ENCODE data around the gene COL18A1.
"Not testable (repeated sequence)": the region's sequence is repeated elsewhere in the genome, so short reads cannot be mapped to it uniquely, and the experiment has no call there.

COL18A1 gene

GRCh38 chr21:45499970-45500577 lies 95.1 kb downstream of the COL18A1 start:
- no peak overlapping the region for H3K9ac ChIP-seq (ENCODE audit: low read depth, low read length)
- peaks cover 17% of the 10 kb centered on the region for H3K36me3 ChIP-seq (ENCODE audit: insufficient read depth, low read length)
- no peaks in the 10 kb centered on the region for H3K9me3 ChIP-seq (ENCODE audit: control insufficient read depth, insufficient read depth, low read length)
- H3K4me1 ChIP-seq (ENCODE audit: insufficient read depth, low read length) = no peaks in the 10 kb centered on the region

GRCh38 chr21:45501081-45502005 lies 96.4 kb downstream of the COL18A1 start:
- not testable (repeated sequence) for H3K9ac ChIP-seq (ENCODE audit: low read depth, low read length); H3K9me3 ChIP-seq (ENCODE audit: control insufficient read depth, insufficient read depth, low read length); H3K4me1 ChIP-seq (ENCODE audit: insufficient read depth, low read length); H3K36me3 ChIP-seq (ENCODE audit: insufficient read depth, low read length)

GRCh38 chr21:45502006-45502345 lies 97.0 kb downstream of the COL18A1 start:
- H3K9me3 ChIP-seq (ENCODE audit: control insufficient read depth, insufficient read depth, low read length) = no peaks in the 10 kb centered on the region
- peaks cover 4% of the 10 kb centered on the region; the same call in 1 of the 2 replicates for H3K36me3 ChIP-seq (ENCODE audit: insufficient read depth, low read length)
- H3K9ac ChIP-seq (ENCODE audit: low read depth, low read length) = no peak overlapping the region
- no peaks in the 10 kb centered on the region for H3K4me1 ChIP-seq (ENCODE audit: insufficient read depth, low read length)

DNA sequence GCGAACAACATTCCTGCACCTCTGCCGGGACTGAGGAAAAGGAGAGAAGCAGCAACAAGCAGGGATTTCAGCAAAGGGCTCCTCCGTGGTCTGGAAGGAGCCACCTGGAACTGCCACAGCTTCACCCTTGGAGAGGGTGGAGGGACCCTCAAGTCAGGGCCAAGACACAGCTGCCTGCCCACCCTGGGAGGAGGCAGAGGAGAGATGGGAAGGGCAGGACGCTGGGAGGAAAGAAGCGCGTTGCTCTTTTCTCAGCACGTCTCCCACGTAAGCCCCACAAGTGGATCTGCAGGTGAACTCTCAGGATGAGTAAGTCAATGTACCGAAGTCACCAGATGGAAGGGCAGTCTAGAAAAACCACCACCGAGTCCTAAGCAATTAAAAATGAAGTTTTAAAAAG lies 97.6 kb downstream of the COL18A1 start:
- Histone ChIP-seq H3K4me1 (ENCODE audit: insufficient read depth, low read length) (no peaks in the 10 kb centered on the region), H3K9ac (ENCODE audit: low read depth, low read length) (no peak overlapping the region), H3K9me3 (ENCODE audit: control insufficient read depth, insufficient read depth, low read length) (no peaks in the 10 kb centered on the region), H3K36me3 (ENCODE audit: insufficient read depth, low read length) (peaks cover 3% of the 10 kb centered on the region; the same call in 1 of the 2 replicates)

DNA sequence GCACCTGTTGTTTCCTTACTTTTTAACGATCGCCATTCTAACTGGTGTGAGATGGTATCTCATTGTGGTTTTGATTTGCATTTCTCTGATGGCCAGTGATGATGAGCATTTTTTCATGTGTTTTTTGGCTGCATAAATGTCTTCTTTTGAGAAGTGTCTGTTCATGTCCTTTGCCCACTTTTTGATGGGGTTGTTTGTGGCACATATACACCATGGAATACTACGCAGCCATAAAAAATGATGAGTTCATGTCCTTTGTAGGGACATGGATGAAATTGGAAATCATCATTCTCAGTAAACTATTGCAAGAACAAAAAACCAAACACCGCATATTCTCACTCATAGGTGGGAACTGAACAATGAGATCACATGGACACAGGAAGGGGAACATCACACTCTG lies 98.3 kb downstream of the COL18A1 start:
- not testable (repeated sequence) for H3K9ac ChIP-seq (ENCODE audit: low read depth, low read length); H3K9me3 ChIP-seq (ENCODE audit: control insufficient read depth, insufficient read depth, low read length); H3K4me1 ChIP-seq (ENCODE audit: insufficient read depth, low read length); H3K36me3 ChIP-seq (ENCODE audit: insufficient read depth, low read length)

DNA sequence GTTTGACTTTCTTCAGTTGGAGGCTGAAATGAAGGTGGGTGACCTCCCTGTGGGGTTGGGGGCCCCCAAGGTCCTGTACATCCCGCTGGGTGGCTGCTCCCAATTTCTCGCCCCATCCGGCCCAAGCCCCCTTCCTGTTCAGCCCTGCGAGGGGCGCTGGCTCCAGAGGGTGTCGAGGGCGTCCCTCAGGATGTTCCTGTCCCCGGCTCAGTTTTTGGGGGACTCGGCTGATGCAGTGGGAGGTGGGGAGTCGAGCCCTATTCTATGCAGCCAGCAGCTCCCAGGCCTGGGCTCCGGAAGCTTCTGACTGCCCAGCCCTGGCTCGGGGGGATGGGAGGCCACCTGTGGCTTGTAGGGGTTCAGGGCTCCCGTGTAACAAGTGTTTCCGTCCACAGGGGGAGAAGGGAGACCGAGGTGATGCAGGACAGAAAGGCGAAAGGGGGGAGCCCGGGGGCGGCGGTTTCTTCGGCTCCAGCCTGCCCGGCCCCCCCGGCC lies 99.1 kb downstream of the COL18A1 start:
- Histone ChIP-seq H3K36me3 (ENCODE audit: insufficient read depth, low read length) (no peaks in the 10 kb centered on the region; the same call in 1 of the 2 replicates), H3K9me3 (ENCODE audit: control insufficient read depth, insufficient read depth, low read length) (no peaks in the 10 kb centered on the region), H3K9ac (ENCODE audit: low read depth, low read length) (no peak overlapping the region), H3K4me1 (ENCODE audit: insufficient read depth, low read length) (no peaks in the 10 kb centered on the region)

DNA sequence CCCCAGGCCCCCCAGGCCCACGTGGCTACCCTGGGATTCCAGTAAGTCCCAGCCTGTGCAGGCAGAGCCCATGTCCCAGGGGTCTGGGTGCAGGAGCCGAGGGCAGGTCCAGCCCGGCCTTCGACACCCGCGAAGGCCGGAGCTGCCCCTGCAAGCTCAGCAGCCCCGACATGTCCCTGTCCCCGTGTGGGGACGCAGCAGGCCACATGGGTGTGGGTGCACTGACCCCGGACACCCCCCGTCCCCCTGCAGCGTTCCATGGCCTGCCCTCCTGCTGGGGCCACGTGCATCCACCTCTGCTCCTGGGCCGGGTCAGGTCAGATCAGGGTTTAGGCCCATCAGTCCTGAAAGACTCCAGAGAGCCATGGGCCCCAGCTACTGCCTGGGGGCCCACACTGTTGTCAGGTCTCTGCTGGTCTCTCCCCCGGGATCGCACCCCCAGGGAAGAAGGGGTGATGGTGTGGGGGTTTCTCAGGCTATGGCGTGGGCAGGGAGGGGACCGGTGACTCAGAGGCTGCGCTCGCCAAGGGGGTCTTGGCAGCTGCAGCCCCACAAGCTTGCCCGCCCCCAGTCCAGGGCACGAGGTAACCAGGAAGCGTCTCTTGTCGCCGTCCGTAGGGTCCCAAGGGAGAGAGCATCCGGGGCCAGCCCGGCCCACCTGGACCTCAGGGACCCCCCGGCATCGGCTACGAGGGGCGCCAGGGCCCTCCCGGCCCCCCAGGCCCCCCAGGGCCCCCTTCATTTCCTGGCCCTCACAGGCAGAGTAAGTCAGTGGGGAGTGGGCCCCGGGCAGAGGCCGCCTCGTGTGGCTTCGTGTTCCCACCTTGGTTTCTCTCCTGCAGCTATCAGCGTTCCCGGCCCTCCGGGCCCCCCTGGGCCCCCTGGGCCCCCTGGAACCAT lies 99.8 kb downstream of the COL18A1 start:
- no peaks in the 10 kb centered on the region for H3K4me1 ChIP-seq (ENCODE audit: insufficient read depth, low read length)
- no peak overlapping the region for H3K9ac ChIP-seq (ENCODE audit: low read depth, low read length)
- H3K36me3 ChIP-seq (ENCODE audit: insufficient read depth, low read length) = no peaks in the 10 kb centered on the region; the same call in 1 of the 2 replicates
- no peaks in the 10 kb centered on the region for H3K9me3 ChIP-seq (ENCODE audit: control insufficient read depth, insufficient read depth, low read length)

GRCh38 chr21:45505416-45506021 lies 100.6 kb downstream of the COL18A1 start:
- Histone ChIP-seq H3K9ac (ENCODE audit: low read depth, low read length) (no peak overlapping the region), H3K4me1 (ENCODE audit: insufficient read depth, low read length) (no peaks in the 10 kb centered on the region), H3K36me3 (ENCODE audit: insufficient read depth, low read length) (no peaks in the 10 kb centered on the region; the same call in 1 of the 2 replicates), H3K9me3 (ENCODE audit: control insufficient read depth, insufficient read depth, low read length) (no peaks in the 10 kb centered on the region)

DNA sequence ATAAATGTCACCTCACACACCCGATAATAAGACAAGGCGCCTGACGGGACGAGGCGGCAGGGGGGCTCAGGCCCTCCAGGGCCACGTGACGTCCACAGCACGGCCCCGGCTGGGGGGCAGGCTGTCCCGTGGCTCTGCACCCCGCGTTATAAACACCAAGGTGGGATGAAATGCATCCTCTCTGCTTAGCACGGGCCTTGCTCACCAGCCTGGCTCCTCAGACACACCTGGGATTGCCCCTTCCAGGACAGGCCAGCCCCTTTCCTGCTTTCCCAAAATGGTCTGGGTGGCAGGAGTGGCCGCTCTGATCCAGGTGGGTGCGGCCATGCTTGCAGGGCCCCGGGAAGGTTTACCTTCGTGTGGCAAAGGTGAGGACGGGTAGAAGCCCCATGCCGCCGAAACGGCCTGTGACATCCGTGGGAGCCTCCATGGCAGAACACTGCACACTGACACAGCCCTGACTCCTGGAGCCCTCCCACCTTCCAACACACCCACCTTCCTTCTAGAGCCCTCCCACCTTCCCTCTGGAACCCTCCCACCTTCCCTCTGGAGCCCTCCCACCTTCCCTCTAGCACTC lies 101.4 kb downstream of the COL18A1 start:
- Histone ChIP-seq H3K36me3 (ENCODE audit: insufficient read depth, low read length) (no peaks in the 10 kb centered on the region; the same call in 1 of the 2 replicates), H3K9ac (ENCODE audit: low read depth, low read length) (no peak overlapping the region), H3K9me3 (ENCODE audit: control insufficient read depth, insufficient read depth, low read length) (no peaks in the 10 kb centered on the region), H3K4me1 (ENCODE audit: insufficient read depth, low read length) (no peaks in the 10 kb centered on the region)

- H3K9me3 ChIP-seq (ENCODE audit: control insufficient read depth, insufficient read depth, low read length) = no peaks in the 10 kb centered on the region
- H3K36me3 ChIP-seq (ENCODE audit: insufficient read depth, low read length) = no peaks in the 10 kb centered on the region; the same call in 1 of the 2 replicates
- no peaks in the 10 kb centered on the region for H3K4me1 ChIP-seq (ENCODE audit: insufficient read depth, low read length)
- no peak overlapping the region for H3K9ac ChIP-seq (ENCODE audit: low read depth, low read length)
These were observed 102.0 kb downstream of the COL18A1 start for GRCh38 chr21:45506836-45507522.

- no peak overlapping the region for H3K9ac ChIP-seq (ENCODE audit: low read depth, low read length)
- H3K9me3 ChIP-seq (ENCODE audit: control insufficient read depth, insufficient read depth, low read length) = no peaks in the 10 kb centered on the region
- no peaks in the 10 kb centered on the region; the same call in 1 of the 2 replicates for H3K36me3 ChIP-seq (ENCODE audit: insufficient read depth, low read length)
- H3K4me1 ChIP-seq (ENCODE audit: insufficient read depth, low read length) = no peaks in the 10 kb centered on the region
These were observed 102.5 kb downstream of the COL18A1 start for GRCh38 chr21:45507523-45507875.

GRCh38 chr21:45507888-45508508 lies 103.0 kb downstream of the COL18A1 start:
- Histone ChIP-seq H3K9me3 (ENCODE audit: control insufficient read depth, insufficient read depth, low read length) (no peaks in the 10 kb centered on the region), H3K4me1 (ENCODE audit: insufficient read depth, low read length) (no peaks in the 10 kb centered on the region), H3K9ac (ENCODE audit: low read depth, low read length) (no peak overlapping the region), H3K36me3 (ENCODE audit: insufficient read depth, low read length) (no peaks in the 10 kb centered on the region; the same call in 1 of the 2 replicates)
